ENCODE results near the gene SIGLEC8. TPM values are rescaled to one million over a fixed set of nuclear protein-coding genes. Genes with fewer than 3 reads are reported as not detected.

Gene SIGLEC8
- total and polyA plus RNA-seq, 9 of the 15 experiments (the other 6 are each of a cell fraction or from before 2014, with no cell fraction given): 0.04 to 0.65 (median 0.39) TPM

DNA sequence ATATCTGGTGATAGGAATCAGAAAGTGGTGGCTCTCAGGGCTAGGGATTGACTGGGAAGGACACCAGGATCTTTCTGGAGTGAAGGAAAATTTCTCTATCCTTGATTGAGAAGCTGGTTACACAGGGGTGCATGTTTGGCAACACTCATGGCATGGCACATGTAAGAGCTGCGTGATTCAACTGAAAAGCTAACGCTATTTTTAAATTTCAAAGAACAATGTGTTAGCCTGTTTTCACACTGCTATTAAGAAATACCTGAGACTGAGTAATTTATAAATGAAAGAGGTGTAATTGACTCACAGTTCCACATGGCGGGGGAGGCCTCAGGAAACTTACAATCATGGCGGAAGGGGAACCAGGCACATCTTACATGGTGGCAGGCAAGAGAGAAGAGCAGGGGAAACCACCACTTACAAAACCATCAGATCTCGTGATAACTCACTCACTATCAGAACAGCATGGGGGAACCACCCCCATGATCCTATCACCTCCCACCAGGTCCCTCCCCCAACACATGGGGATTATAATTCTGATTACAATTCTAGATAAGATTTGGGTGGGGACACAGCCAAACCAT lies 7.4 kb downstream of the SIGLEC8 start:
- Histone ChIP-seq H3K79me2 (ENCODE audit: control insufficient read depth, insufficient read depth, low read length) (no peaks in the 10 kb centered on the region), H4K20me1 (replicated peaks; ENCODE audit: control insufficient read depth, insufficient read depth, low read length) (no peaks in the 10 kb centered on the region), H3K9me3 (replicated peaks; ENCODE audit: control insufficient read depth, insufficient read depth, low read depth, low read length) (peaks cover 1% of the 10 kb centered on the region; the same call in 1 of the 2 replicates), H2AFZ (ENCODE audit: low read depth, low read length) (no peak overlapping the region), H3K9ac (ENCODE audit: insufficient read depth in 1 of 2, low read depth in 2 of 2, low read length in 2 of 2) (no peak overlapping the region), H3K27me3 (ENCODE audit: control insufficient read depth in 2 of 2, insufficient read depth in 2 of 2, low read length in 2 of 2) (no peaks in the 10 kb centered on the region), H3K9me1 (ENCODE audit: control insufficient read depth, insufficient read depth, low read length) (no peaks in the 10 kb centered on the region), H3K27ac (ENCODE audit: extremely low read depth, low read depth, low read length) (no peak overlapping the region), H3K36me3 (ENCODE audit: control insufficient read depth, insufficient read depth, low read length) (no peaks in the 10 kb centered on the region), H3K4me3 (no peak overlapping the region), H3K4me2 (ENCODE audit: insufficient read depth, low read length) (no peak overlapping the region), H3K4me1 (replicated peaks in 1 of 2; ENCODE audit: control insufficient read depth in 2 of 2, insufficient read depth in 2 of 2, low read length in 2 of 2) (peaks cover 9 to 14% of the 10 kb centered on the region in 2 experiments; a peak in 4 of 5 replicates)
- intact Hi-C loops (cut with micrococcal nuclease) (no loop called here), in situ Hi-C loops (cut with MboI) (no loop called here)
- no peak for DNase-seq (ENCODE audit: extremely low read depth in 1 of 4, low spot score in 3 of 4)
- FAIRE-seq: no peak
- CTCF ChIA-PET (ENCODE audit: low intra/inter-chr PET ratio): no interaction called here
- POLR2A ChIA-PET: no interaction called here
- WGBS (ENCODE audit: insufficient coverage, low coverage, missing lambda C conversion rate): 76% methylated on average over 5 of the region's 5 CpGs
- no peak for ATAC-seq
- no TSS peak for BruUV-seq (replicated peaks)
- no peak for TF ChIP-seq MCM2 (IDR thresholded peaks at IDR 0.05; ENCODE audit: low read depth)
- peak; percentile 58 to 71; a peak in 3 of 4 replicates for TF ChIP-seq TRIM24 (IDR thresholded peaks at IDR 0.05)
- no peak for TF ChIP-seq NCOA4 (IDR thresholded peaks at IDR 0.05; ENCODE audit: partially characterized antibody)
- TF ChIP-seq, protein P1, sequence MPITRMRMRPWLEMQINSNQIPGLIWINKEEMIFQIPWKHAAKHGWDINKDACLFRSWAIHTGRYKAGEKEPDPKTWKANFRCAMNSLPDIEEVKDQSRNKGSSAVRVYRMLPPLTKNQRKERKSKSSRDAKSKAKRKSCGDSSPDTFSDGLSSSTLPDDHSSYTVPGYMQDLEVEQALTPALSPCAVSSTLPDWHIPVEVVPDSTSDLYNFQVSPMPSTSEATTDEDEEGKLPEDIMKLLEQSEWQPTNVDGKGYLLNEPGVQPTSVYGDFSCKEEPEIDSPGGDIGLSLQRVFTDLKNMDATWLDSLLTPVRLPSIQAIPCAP (CRISPR knock-in tag; IDR thresholded peaks at IDR 0.05; ENCODE audit: borderline replicate concordance): no peak
- TF ChIP-seq, protein P2, sequence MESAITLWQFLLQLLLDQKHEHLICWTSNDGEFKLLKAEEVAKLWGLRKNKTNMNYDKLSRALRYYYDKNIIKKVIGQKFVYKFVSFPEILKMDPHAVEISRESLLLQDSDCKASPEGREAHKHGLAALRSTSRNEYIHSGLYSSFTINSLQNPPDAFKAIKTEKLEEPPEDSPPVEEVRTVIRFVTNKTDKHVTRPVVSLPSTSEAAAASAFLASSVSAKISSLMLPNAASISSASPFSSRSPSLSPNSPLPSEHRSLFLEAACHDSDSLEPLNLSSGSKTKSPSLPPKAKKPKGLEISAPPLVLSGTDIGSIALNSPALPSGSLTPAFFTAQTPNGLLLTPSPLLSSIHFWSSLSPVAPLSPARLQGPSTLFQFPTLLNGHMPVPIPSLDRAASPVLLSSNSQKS (CRISPR knock-in tag; IDR thresholded peaks at IDR 0.05): no peak
- TF ChIP-seq EGR1 (conservative IDR thresholded peaks at IDR 0.05): no peak
- TF ChIP-seq CC2D1A (IDR thresholded peaks at IDR 0.05): peak; percentile 45; the same call in 1 of the 2 replicates
- TF ChIP-seq, protein P3, sequence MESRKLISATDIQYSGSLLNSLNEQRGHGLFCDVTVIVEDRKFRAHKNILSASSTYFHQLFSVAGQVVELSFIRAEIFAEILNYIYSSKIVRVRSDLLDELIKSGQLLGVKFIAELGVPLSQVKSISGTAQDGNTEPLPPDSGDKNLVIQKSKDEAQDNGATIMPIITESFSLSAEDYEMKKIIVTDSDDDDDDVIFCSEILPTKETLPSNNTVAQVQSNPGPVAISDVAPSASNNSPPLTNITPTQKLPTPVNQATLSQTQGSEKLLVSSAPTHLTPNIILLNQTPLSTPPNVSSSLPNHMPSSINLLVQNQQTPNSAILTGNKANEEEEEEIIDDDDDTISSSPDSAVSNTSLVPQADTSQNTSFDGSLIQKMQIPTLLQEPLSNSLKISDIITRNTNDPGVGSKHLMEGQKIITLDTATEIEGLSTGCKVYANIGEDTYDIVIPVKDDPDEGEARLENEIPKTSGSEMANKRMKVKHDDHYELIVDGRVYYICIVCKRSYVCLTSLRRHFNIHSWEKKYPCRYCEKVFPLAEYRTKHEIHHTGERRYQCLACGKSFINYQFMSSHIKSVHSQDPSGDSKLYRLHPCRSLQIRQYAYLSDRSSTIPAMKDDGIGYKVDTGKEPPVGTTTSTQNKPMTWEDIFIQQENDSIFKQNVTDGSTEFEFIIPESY (CRISPR knock-in tag; IDR thresholded peaks at IDR 0.05): peak; percentile 69
- TF ChIP-seq ZNF316 (IDR thresholded peaks at IDR 0.05): no peak
- TF ChIP-seq LEF1 (IDR thresholded peaks at IDR 0.05): no peak
- no peak for TF ChIP-seq COPS2 (conservative IDR thresholded peaks at IDR 0.05)
- TF ChIP-seq, protein P4, sequence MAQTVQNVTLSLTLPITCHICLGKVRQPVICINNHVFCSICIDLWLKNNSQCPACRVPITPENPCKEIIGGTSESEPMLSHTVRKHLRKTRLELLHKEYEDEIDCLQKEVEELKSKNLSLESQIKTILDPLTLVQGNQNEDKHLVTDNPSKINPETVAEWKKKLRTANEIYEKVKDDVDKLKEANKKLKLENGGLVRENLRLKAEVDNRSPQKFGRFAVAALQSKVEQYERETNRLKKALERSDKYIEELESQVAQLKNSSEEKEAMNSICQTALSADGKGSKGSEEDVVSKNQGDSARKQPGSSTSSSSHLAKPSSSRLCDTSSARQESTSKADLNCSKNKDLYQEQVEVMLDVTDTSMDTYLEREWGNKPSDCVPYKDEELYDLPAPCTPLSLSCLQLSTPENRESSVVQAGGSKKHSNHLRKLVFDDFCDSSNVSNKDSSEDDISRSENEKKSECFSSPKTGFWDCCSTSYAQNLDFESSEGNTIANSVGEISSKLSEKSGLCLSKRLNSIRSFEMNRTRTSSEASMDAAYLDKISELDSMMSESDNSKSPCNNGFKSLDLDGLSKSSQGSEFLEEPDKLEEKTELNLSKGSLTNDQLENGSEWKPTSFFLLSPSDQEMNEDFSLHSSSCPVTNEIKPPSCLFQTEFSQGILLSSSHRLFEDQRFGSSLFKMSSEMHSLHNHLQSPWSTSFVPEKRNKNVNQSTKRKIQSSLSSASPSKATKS (CRISPR knock-in tag; IDR thresholded peaks at IDR 0.05): no peak
- TF ChIP-seq HDAC6 (IDR thresholded peaks at IDR 0.05; ENCODE audit: low read depth, low read length): no peak
- TF ChIP-seq, protein P5, sequence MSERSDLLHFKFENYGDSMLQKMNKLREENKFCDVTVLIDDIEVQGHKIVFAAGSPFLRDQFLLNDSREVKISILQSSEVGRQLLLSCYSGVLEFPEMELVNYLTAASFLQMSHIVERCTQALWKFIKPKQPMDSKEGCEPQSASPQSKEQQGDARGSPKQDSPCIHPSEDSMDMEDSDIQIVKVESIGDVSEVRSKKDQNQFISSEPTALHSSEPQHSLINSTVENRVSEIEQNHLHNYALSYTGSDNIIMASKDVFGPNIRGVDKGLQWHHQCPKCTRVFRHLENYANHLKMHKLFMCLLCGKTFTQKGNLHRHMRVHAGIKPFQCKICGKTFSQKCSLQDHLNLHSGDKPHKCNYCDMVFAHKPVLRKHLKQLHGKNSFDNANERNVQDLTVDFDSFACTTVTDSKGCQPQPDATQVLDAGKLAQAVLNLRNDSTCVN (CRISPR knock-in tag; IDR thresholded peaks at IDR 0.05): no peak
- no peak for TF ChIP-seq ARID2 (IDR thresholded peaks at IDR 0.05)
- TF ChIP-seq RB1 (IDR thresholded peaks at IDR 0.05; ENCODE audit: low read depth): no peak
- TF ChIP-seq NFYB (IDR thresholded peaks at IDR 0.05; ENCODE audit: extremely low read depth, insufficient read length): no peak
- TF ChIP-seq ZNF253 (CRISPR knock-in tag; conservative IDR thresholded peaks at IDR 0.05): no peak

All from K562 (cell line).